Inflammatory macrophage treated with lipopolysaccharide for 4 hours (primary cell): ENCODE measurements around the gene FCAMR.
"Not testable (repeated sequence)": the region's sequence is repeated elsewhere in the genome, so short reads cannot be mapped to it uniquely, and the experiment has no call there.

Experiments used
- DNase-seq: peaks from one replicate; pipeline ENCODE4 v3.0.0-alpha.2; 2020

Gene FCAMR

DNA sequence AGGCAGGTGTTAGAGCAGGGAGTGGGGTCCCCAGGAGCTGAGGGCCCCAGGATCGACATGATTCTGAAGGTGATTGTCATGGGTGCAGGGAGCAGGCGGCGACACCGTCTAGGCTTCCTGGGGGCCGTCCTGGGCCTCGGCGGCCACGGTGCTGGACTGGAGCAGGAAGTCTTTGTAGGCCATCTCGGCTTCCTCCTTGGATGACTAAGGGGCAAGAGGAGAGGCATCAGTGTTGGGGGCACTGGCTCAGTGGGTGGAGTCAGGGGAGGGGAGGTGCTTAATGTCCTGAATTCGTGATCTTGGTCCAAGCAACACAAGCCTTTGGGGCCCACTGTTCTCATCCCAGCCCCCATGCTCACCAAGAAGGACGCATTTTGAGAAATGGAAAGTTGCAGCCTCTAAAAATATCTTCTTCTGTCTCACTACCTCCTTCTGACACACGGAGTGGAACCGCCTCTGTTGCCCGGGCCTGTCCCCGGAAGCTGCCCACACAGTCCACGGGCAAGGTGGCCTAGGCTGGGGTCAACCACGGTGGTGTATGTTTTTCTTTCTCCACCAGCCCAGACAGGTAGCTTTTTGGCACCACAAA, 40.0 kb downstream of the FCAMR start:
- peak; percentile 85 for DNase-seq

DNA sequence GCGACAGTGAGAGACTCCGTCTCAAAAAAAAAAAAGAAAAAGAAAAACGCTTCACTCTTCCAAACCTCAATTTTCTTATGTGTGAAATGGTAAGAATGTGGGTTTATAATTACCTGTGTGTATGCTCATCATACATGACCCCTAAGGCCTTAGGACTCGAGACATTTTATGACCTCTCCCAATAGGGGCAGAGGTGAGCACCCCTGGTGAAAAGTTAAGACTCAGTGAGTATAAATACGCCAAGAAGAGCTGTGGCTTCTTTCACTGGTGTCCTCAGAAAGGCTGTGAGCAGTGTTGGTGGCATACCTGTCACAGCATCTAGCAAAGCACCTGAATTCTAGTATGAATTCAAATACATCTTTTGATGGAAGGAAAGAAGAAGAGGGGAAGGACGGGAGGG, 40.7 kb downstream of the FCAMR start:
- DNase-seq: no peak

- no peak for DNase-seq
These were observed 44.0 kb downstream of the FCAMR start for GRCh38 chr1:206926286-206926685.

DNA sequence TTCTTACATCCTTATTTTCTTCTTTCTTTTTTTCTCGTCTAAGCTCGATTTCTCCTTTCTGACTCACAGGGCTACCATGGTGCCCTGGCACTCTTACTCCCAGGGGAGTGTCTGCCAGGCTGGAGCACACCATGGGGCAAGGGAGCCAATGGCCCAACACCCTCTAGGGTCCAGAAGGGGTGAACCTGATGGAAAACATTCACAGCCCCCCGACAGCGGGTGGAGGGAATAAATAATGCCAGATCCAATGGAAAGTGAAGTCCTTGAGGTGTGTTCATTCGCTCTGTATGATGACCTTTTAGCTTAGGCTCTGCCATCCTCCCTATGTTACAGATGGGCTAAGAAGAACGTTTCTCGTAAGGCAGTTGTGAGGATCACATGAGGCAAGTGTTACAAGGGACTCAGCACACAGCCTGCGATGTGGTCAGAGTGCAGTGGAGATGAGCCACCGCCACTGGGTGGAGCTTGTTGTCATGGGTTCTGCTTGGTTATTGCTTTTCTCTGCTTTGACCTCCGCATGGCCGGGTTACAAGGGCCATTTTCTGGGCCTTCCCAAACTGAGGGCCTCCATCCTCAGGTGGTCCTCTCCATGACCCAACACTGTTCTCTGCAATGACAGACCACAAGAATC, 45.0 kb downstream of the FCAMR start:
- peak; percentile 95 for DNase-seq

- DNase-seq: no peak
These were observed 45.6 kb downstream of the FCAMR start for GRCh38 chr1:206924592-206925105.

- not testable (repeated sequence) for DNase-seq
These were observed 46.2 kb downstream of the FCAMR start for GRCh38 chr1:206923961-206924557.

- peak; percentile 41 for DNase-seq
These were observed 47.0 kb downstream of the FCAMR start for GRCh38 chr1:206923009-206923960.

DNA sequence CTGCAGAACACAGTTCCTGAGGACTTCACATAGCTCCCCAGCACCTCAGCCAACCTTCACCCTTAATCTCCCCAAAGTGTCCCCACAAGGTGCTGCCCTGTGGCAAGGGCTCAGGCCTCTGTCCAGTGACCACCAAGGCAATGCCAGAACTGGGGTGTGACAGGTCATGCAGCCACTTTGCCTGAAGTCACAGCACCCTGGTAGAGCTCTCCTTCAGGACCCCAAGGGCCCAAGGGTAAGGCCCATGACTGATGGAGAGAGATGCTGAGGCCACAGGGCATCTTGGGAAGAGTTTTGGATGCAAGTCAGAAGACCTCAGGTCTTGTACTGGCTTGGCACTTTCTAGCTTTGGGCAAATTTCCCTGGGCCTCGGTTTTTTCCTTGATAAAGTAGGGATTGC, 47.7 kb downstream of the FCAMR start:
- no peak for DNase-seq

- peak; percentile 87 for DNase-seq
These were observed 48.4 kb downstream of the FCAMR start, which contains the start of gene FCMR for GRCh38 chr1:206921772-206922265. TSS of gene FCMR (minus strand) at chr1:206921941. CDS start at chr1:206921854, 87 bp downstream.

DNA sequence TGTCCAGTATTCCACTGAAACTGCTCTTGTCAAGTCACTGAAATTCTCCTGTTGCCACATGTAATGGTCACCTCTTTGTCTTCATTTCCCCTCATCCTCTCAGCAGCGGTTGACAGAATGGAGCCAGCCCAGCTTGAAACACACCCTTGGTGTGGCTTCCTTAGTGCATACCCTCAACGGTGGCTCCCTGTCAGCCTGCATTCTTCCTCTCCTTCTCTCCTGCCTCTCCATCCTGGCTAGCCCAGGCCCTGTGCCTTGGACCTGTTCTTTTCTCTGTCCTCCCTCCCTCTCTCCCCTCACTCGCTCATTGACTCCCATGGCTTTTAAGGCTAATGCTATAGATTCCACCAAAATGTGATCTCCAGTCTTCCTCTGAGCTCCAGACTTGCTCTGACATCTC, 52.2 kb downstream of the FCAMR start:
- no peak for DNase-seq

DNA sequence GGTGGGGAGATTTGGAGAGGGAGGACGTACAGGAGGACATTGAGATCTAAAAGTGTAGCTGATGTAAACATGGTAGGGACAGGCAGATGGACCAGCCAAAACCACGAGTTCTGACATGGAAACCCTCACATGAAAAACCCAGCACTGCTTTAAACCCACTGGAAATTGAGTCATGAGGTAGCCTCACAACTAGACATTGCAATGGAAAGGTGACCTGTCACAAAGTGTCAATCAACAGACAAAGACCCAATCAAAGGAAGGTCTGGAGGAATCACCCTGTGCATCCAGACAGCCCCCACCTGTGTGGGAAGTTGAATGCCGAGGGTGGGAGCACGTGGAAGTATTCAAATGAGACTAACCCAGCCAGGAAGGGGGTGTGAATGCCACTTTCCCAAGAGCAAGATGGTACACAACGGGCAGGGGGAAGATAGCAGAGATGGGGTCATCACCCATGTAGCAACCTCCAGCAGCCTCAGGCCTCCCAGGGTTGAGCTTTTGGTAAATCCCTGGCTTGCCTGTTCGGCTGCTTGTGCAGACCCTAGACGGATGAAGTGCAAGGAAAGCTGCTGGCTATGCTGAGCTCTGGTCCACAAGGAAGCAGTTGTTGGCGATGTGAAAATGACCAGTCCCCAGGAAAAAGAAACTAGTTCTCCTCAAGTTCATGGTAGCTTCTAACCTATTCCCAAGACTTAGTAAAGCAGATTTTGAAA, 54.1 kb downstream of the FCAMR start:
- DNase-seq: no peak

DNA sequence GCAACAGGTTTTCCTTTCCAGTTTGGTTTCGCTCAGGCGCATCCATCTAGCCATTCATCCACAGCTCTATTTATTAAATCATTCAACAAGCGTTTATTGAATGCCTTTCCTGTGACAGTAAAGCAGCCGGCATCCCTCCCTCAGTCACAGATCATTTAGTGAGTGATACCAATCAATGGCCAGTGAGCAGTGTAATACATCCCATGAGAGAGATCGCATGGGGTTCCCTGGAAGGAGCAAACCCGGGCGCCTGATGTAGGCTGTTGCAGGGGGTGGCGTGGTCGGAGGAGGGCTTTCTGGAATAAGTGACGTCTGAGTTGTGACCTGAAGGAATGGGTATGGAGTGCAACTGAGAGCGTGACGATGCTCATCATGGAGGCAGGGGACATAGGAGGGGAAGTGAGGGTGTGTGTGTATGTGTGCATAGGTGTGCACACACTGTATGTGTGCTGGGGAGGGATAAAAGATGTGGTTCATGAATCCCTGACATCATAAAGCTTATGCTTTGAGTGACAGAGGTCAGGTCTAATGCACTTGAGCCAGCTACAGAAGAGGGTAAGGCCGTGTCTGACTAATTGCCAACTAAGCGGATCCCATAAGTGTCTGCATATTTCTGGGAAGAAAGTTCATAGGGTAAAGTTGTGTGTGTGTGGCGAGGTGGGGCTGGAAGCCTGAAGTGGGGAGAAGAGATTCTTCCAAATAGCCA, 55.1 kb downstream of the FCAMR start:
- DNase-seq: no peak

DNA sequence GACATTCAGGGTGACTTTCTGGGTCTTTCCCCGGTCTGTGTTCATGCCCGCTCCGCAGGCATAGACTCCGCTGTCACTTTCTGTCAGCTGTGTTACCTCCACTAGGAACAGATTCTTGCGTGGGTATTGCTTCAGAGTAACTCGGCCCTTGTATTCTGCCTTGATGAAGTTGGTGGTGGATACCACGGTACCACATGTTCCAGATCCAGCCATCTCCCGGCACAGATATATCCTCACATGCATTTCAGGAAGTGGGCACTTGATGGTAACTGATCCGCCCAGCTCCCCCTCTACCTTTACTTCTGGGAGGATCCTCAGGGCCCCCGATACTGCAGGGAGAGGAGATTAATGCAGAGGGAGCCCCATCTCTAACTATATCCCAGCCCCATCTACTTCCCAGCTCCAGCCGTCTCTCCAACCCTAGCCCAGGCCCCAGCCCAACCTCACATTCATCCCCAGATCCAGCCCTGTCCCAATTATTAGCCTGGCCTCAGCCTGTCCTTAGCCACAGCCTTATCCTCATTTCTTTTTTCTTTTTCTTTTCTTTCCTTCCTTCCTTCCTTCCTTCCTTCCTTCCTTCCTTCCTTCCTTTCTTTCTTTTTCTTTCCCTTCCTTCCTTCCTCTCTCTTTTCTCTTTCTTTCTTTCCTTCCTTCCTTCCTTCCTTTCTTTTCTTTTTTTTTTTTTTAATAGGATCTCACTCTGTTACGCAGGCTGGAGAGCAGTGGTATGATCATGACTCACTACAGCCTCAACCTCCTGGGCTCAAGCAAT, 56.3 kb downstream of the FCAMR start:
- no peak for DNase-seq

DNA sequence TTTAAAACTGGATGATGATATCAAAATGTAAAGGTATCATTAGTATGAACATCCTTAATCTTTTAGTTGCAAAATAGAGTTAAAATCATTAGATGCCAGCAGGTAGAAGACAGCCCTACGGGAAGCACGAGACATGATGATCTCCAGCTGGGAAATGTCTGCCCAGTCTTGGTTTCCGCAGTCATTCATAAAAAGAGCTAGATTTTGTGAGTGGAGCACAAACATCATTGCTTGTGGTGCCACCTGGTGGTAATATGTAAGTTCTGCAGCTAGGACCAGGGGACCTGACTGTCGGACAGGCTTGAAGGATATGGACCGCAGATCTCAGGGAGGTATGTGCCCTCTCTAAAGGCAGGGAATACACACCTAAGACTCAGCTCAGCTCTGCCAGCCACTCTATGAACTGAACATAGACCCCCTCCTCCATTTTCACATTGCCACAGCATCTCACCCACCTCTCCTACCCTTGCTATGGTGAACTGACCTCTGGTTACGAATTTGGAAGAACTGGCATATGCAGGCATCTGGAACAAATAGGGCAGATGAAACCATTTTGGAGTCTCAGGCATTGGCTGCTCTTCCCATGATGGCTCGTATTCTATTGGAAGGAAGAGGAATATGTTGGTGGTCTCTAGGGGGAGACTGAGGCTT, 57.7 kb downstream of the FCAMR start:
- peak; percentile 80 for DNase-seq

DNA sequence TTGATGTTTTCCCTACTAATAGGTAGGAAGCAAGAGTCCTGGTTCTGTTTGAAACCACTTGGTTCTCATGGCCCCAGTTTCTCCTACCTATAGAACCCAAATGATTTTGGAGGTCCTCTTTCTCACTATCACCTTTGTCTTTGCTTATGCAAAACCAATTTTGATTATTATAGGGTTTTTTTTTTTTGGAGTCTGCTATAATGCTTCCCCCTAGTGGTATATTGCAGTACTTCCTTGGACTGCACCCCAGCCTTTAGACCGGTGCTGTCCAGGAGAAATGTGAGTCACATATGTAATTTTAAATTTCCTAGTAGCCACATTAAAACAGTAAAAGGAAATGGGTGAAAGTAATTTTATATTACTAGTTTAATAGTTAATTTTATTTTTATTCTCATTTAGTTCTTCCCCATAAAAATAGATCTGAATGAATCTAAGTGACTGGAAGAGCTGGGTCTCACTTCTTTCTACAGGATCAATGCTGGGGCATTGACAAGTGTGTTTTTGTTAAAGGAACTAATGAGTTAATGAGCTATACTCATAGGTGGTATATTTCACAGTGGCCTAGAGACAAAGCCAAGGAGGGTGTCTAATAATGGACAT, 59.1 kb downstream of the FCAMR start:
- peak; percentile 61 for DNase-seq

DNA sequence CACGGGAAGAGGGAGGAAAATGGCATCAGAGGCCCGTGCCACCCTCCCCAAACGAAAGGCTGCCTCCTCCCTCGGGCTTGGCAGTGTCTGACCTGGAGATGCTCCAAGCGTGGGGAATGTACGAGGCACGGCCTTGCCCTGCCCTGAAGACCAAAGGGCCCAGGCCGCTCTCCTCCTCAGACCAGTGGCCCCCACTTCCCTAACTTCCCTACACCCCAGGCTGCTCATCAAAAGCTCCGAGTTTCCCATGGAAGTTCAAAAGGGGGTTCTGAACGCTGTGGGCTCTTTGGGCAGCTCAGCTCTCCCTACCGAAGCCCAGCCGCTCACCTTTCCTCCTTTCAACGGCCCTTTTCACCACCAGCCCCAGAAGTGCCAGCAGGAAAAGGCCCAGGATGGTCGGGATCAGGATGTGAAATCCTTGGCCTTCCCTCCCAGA, 60.4 kb downstream of the FCAMR start:
- no peak for DNase-seq

DNA sequence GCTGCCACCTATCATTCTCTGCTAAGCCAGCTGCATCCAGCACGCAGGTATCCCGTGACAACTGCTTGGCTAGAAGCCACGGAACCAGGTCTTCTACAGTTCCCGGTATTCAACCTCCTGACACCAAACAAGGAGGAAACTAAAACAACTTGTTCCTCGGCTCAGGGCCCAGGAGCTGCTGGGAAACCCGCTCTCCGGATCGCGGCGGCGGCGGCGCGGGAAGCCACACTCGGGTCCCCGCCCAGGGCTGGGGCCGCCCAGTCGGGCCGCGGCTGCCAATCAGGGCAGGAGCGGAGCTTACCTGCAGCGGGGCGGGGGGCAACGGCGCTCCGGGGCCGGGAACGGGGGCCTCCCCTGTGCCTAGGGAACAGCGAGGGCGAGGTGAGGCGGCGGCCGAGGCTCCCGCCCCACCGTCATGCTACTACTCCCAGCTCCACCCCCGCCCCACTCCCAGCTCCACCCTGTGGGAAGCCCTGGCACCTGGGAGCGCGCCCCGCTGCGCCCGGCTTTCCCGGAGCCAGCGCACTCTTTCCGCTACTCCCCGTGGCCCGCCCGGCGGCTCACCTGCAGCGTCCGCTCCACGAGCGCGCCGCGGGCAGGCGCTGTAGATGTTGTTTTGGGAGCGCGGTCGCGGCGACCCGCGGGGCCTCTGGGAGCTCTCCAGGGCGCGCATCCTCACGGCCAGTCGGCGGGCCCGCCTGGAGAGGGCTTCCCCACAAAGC, 60.9 kb downstream of the FCAMR start:
- DNase-seq: no peak

GRCh38 chr1:206908038-206908437, 62.2 kb downstream of the FCAMR start:
- DNase-seq: no peak
